SH-SY5Y (cell line): ENCODE measurements around the gene ZKSCAN5.

Source experiments
- GATA2 ChIP-seq: IDR thresholded peaks from 2 replicates; pipeline ENCODE4 v1.6.1; 2011; ENCODE audit warnings: mild to moderate bottlenecking, low read depth, low read length
- GATA3 ChIP-seq: IDR thresholded peaks from 2 replicates; pipeline ENCODE4 v1.6.1; 2011; ENCODE audit warnings: low read depth, mild to moderate bottlenecking, low read length, moderate library complexity

DNA sequence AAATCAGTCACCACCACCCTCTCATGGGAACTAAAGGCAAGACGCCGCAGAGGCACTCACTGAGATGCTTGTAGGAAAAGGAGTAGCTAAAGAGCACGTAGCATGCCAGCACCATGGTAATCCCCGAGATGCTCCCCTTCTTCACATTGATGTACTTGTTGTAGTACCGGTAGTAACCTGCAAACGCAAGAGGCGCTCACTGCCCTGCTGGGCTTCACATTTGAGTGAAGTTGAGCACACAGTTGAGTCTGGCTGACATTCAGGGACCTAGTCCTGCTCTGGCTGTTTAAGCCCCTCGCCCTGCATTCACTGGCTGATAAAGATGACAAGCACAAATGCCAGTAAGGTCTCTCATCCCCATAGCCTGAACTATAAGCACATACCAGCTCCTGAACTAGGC, 45.4 kb upstream of the ZKSCAN5 start:
- TF ChIP-seq GATA3 (no peak), GATA2 (no peak)
